Astrocyte of the spinal cord (primary cell): Measurements from ENCODE around the gene GJD2.

Source experiments
- DNase-seq: peaks from one replicate; pipeline ENCODE4 v3.0.0; 2011; ENCODE audit warnings: low read depth, low spot score
- H3K4me3 ChIP-seq: 2 replicates; pipeline ENCODE4 v1.5.1; 2011; ENCODE audit warnings: low read depth, mild to moderate bottlenecking, low read length, moderate library complexity
- in situ Hi-C: cut with HindIII; loops from 2 replicates; pipeline ENCODE4 v1.10.0; 2017; ENCODE audit warnings: low sequenced_read_pairs
- TF ChIP-seq, protein P1 (sequence below): IDR thresholded peaks from 2 replicates; pipeline ENCODE4 v1.5.1; 2012; ENCODE audit warnings: low read depth, mild to moderate bottlenecking, low read length, inconsistent platforms

The GJD2 gene

DNA sequence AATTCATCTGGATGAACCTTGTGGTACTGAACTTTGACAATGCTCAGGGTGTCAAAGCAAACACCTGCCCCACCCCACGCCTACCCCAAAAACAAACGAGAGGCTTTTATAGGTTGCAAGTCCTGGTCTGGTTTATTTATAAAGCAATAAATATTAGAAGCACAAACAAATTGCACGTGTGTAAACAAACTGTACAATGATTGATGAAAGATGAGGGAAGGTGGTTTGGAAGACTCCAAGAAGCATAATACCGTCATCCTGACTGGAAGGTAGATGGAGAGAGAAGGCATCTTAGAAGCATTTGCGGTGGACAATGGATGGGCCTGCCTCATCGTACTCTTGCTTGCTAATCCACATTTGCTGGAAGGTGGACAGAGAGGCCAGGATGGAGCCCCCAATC, 35.3 kb upstream of the GJD2 start:
- TF ChIP-seq, protein P1, sequence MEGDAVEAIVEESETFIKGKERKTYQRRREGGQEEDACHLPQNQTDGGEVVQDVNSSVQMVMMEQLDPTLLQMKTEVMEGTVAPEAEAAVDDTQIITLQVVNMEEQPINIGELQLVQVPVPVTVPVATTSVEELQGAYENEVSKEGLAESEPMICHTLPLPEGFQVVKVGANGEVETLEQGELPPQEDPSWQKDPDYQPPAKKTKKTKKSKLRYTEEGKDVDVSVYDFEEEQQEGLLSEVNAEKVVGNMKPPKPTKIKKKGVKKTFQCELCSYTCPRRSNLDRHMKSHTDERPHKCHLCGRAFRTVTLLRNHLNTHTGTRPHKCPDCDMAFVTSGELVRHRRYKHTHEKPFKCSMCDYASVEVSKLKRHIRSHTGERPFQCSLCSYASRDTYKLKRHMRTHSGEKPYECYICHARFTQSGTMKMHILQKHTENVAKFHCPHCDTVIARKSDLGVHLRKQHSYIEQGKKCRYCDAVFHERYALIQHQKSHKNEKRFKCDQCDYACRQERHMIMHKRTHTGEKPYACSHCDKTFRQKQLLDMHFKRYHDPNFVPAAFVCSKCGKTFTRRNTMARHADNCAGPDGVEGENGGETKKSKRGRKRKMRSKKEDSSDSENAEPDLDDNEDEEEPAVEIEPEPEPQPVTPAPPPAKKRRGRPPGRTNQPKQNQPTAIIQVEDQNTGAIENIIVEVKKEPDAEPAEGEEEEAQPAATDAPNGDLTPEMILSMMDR, result no peak
- no peak overlapping the region for H3K4me3 ChIP-seq
- no peak for DNase-seq
- in situ Hi-C loops, result no loop called here

DNA sequence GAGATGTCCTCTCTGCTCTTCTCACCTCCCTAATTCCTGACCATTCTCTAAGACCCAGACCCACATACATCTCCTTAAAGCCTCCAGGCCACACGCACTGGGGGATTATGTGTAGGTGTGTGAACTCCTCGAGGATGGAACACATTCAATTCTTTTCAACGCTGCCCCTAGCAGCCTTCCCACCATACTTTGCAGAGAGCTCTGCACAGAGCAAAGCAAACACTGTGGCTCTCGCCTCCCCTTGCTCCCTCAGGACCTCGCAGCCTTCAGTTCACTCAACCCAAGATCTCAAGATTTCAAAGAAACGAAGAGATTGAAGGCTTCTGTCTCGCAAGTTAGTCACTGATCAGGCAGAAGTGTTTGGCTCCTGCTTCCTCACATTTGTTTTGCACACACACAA, 34.5 kb upstream of the GJD2 start:
- in situ Hi-C loops, result no loop called here
- H3K4me3 ChIP-seq, result no peak overlapping the region

DNA sequence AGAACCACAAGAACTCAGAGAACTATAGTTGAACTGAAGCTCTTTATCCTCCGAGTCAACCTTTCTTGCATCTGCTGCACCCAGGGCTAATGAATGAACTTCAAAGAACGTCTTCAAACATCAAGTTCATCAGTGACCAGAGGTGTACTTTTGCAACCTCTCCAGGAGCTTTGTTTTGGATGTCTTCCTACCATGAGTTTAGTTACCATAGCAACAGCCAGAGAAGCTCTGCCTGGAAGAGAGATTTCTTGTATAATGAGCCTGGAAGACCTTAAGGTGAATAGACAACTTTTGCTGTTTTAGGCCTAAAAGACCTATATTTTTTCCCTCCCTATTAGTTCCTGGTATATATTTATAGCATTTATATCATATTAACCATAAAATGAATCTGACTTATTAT, 31.4 kb upstream of the GJD2 start:
- H3K4me3 ChIP-seq, result no peak overlapping the region
- DNase-seq, result no peak
- in situ Hi-C loops, result no loop called here
- TF ChIP-seq, protein P1, result no peak

More for the DNA sequence above, 34.5 kb upstream of the GJD2 start:
- TF ChIP-seq, protein P1, result no peak
- no peak for DNase-seq

DNA sequence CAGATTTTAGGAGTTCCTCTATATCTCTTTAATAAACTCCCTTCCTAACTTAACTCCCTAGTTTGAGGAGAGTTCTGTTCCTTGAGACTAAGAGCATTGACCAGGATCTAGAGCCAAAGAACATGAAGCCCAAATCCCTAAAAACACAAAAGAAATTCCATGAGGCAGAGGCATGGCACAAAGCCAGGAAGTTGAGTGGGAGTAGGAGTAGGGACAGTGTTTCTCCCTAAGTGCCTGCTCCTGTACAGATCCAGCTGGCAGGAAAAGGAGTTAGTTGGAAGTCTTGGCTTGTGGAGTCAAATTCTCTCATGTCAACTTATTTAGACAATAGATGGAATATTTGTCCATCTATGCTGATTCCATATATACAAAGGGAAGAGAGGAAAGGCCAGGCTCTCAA, 29.2 kb upstream of the GJD2 start:
- in situ Hi-C loops, result no loop called here
- TF ChIP-seq, protein P1, result no peak
- no peak overlapping the region for H3K4me3 ChIP-seq
- DNase-seq, result no peak

DNA sequence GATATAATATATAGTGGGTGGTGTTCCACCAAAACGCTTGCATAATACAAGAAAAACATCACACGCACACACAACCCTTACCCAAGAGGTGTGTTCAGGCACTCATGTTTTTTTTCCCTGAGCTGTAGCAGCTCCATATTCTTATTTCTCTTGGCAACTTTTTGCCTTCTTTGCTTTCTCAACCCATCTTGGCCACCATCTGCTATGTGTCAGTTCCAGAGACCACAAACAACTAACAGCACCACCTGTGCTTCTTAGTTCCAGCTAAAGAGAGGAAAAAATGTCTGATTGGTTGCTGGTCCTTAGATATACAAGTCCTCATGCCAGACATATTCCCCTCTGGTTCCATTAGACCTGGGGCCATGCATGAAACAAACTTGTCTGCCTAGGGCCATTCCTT, 28.6 kb upstream of the GJD2 start:
- TF ChIP-seq, protein P1, result no peak
- in situ Hi-C loops, result no loop called here
- DNase-seq, result no peak
- H3K4me3 ChIP-seq, result no peak overlapping the region

DNA sequence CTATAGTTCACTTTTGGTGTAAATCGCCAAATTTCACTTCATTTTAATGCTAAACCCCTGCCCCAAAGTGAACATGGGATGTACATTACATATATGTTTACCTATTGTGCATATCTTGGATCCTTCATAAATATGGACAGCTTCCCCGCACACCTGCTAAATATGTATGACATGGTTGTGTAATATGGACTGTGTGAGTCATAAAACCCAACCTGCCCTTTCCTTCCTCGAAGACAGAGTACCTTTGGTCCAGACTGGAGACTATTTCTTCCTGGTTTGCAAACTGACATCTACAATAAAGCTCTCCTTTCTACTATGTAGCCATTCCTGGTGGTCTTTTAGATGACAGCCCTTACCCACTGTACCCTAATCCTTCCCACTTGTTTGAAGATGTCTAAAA, 28.1 kb upstream of the GJD2 start:
- in situ Hi-C loops, result no loop called here

More for the DNA sequence above, 28.1 kb upstream of the GJD2 start:
- TF ChIP-seq, protein P1, result no peak
- no peak overlapping the region for H3K4me3 ChIP-seq
- DNase-seq, result no peak
